ENCODE data around the gene PSORS1C1. TPM values are rescaled to one million over a fixed set of nuclear protein-coding genes. Genes with fewer than 3 reads are reported as not detected.
"Not testable (repeated sequence)": the region's sequence is repeated elsewhere in the genome, so short reads cannot be mapped to it uniquely, and the experiment has no call there.

Gene PSORS1C1
- total RNA-seq, 1 donor from 2014 or later, result 0.26 TPM

DNA sequence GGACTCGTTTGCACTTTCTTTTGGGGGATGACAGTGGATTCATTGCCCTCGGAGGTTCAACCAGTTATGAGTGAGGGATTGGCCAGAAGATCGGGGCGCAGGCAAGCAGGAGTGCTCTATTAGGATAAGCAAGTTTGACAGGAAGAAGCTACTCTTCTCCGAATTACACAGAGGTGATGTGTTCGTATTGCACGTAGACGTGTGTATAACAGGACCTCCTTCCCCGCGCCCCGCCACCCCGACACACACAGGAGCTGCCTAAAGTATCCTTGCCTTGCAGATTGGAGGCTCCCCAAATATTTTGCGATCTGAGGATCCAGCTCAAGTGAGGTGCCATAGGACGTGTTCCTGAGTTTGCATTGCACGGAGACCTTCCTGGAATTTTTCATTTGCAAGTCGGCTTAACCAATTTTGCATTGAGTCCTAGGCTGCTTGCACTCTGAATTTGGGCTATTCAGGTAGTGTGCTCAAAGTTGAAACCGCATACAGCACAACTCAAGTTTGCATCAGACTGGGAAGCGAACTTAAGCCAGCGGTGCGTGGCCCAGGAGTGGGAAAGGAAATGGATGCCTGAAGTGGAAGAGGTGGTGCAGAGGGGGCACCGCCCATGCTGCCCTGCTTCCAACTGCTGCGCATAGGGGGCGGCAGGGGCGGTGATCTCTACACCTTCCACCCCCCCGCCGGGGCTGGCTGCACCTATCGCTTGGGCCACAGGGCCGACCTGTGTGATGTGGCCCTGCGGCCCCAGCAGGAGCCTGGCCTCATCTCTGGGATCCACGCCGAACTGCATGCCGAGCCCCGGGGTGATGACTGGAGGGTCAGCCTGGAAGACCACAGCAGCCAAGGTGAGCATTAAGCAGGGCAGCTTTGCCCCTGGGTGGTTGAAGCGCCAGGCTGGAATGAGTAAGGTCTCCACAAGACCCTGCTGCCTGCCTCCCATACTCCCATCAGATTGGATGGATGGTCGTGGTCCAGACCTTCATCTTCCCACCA lies 44.6 kb downstream of the PSORS1C1 start:
- Mint-ChIP-seq H3K27ac (peak overlapping the region; percentile 75), H3K4me1 (ENCODE audit: low read depth) (peaks cover 32% of the 10 kb centered on the region), H3K4me3 (peak overlapping the region; percentile 82), H3K36me3 (ENCODE audit: low read depth) (peaks cover 31% of the 10 kb centered on the region), H3K27me3 (ENCODE audit: insufficient read depth) (no peaks in the 10 kb centered on the region), H3K9me3 (no peaks in the 10 kb centered on the region)
- intact Hi-C loops (cut with micrococcal nuclease), result loop anchor here (1.0 to 5.0 kb wide), 17 partner anchors 22 to 1036 kb away; partner anchors contain the start of genes ABCF1, BAG6, DDX39B and GNL1
- peak; percentile 28 for DNase-seq (ENCODE audit: low spot score)

DNA sequence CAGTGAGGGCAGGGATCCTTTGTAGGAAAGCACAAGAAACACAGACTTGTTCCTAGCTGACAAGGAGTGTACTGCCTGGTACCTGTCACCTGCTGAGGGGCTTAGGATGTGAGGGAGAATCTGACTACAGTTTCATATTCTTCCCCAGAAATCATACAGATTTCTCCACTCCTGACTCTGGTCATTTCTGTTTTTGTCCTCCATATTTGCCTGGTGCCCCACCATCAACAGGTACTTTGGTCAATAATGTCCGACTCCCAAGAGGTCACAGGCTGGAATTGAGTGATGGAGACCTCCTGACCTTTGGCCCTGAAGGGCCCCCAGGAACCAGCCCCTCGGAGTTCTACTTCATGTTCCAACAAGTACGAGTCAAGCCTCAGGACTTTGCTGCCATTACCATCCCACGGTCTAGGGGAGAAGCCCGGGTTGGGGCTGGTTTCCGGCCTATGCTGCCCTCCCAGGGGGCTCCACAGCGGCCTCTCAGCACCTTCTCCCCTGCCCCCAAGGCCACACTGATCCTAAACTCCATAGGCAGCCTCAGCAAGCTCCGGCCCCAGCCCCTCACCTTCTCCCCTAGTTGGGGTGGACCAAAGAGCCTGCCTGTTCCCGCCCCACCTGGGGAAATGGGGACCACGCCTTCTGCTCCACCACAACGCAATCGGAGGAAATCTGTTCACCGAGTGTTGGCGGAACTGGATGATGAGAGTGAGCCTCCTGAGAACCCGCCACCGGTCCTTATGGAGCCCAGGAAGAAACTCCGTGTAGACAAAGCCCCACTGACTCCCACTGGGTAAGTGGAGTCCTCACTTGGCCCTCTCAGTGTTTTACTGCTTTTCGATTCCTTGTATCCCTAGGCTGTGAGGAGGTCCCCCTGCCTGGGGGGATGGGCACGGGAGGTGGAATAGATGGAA lies 46.9 kb downstream of the PSORS1C1 start:
- H3K4me1 Mint-ChIP-seq (ENCODE audit: low read depth), result peaks cover 41% of the 10 kb centered on the region

DNA sequence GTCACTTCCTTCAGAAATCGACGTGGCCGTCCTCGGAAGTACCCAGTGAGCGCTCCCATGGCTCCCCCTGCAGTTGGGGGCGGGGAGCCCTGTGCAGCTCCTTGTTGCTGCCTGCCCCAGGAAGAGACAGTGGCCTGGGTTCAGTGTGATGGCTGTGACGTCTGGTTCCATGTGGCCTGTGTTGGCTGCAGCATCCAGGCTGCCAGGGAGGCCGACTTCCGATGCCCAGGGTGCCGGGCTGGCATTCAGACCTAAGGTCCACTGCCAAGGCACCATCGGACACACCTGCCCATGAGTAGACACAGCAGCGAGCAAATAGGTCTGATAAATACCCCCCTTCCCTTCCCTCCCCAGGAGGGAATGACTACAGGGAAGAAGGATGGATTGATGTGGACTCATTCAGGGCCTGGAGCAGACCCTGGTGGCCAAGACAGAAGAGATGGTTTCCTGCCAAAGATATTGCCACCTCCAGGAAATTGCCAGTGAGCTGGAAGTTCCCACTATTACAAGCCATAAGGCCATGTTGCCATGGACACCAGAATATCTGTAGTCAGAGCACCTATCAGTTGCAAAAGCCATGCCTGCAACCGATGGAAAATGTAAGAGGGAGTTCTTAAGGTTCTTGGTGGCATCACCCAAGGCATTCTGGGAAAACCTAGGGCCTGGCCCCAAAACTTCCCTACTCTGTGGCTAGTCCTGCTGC lies 48.0 kb downstream of the PSORS1C1 start:
- no peaks in the 10 kb centered on the region for H3K27me3 Mint-ChIP-seq (ENCODE audit: insufficient read depth)
- intact Hi-C loops (cut with micrococcal nuclease), result no loop called here
- peaks cover 24% of the 10 kb centered on the region for H3K36me3 Mint-ChIP-seq (ENCODE audit: low read depth)
- no peak overlapping the region for H3K4me3 Mint-ChIP-seq
- no peak overlapping the region for H3K27ac Mint-ChIP-seq
- no peak for DNase-seq (ENCODE audit: low spot score)
- H3K9me3 Mint-ChIP-seq, result no peaks in the 10 kb centered on the region
- H3K4me1 Mint-ChIP-seq (ENCODE audit: low read depth), result peaks cover 32% of the 10 kb centered on the region

More for the DNA sequence above, 46.9 kb downstream of the PSORS1C1 start:
- H3K27ac Mint-ChIP-seq, result no peak overlapping the region
- H3K4me3 Mint-ChIP-seq, result peak overlapping the region; percentile 55
- intact Hi-C loops (cut with micrococcal nuclease), result no loop called here
- no peaks in the 10 kb centered on the region for H3K27me3 Mint-ChIP-seq (ENCODE audit: insufficient read depth)
- no peak for DNase-seq (ENCODE audit: low spot score)
- H3K9me3 Mint-ChIP-seq, result no peaks in the 10 kb centered on the region
- peaks cover 22% of the 10 kb centered on the region for H3K36me3 Mint-ChIP-seq (ENCODE audit: low read depth)

DNA sequence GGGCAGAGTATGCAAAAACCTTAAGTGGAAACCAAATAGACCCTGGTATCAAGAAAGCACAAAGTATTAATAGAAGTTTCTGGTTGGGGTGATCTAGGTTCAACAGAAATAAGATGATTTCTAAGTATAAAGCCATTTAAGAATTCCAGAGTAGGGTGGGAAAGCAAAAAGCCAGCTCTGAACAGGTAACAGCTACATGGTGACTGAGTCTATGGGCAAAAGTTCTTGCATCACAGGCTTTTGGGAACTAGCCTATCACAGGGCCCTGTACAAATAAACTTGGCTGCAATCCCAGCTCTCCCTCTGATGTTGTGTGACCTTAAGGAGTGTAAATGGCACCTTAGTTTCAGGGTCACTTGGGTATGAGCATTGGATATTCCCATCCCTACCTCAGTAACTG lies 49.3 kb downstream of the PSORS1C1 start:
- no peak overlapping the region for H3K27ac Mint-ChIP-seq
- H3K4me3 Mint-ChIP-seq, result no peak overlapping the region
- peaks cover 26% of the 10 kb centered on the region for H3K4me1 Mint-ChIP-seq (ENCODE audit: low read depth)
- intact Hi-C loops (cut with micrococcal nuclease), result no loop called here
- H3K36me3 Mint-ChIP-seq (ENCODE audit: low read depth), result peaks cover 21% of the 10 kb centered on the region
- no peak for DNase-seq (ENCODE audit: low spot score)
- no peaks in the 10 kb centered on the region for H3K27me3 Mint-ChIP-seq (ENCODE audit: insufficient read depth)
- H3K9me3 Mint-ChIP-seq, result no peaks in the 10 kb centered on the region

DNA sequence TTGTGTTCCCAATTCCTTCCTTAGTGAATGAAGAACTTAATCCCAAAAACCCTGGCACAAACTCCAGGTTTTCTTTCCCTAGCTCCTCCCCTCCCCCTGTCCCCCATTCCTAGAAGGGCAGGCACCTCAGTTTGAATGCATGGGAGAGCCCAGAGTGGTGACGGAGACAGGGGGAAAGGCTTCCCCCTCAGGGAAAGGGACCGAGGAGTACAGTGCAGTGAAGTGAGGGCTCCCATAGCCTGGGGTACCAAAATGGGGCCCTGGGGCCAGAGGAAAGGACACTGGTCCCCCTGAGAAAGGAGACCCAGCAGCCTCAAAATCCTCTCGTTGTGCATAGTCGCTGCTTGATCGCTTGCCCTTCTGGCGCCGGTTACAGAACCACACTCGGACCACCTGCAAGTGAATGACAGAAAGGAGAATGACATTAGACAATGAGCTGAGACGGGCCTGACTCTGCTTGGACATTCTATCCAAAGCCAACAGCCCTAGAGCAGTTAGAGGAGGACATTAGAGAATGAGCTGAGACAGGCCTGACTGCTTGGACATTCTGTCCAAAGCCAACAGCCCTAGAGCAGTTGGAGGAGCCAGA lies 50.0 kb downstream of the PSORS1C1 start:
- H3K27me3 Mint-ChIP-seq (ENCODE audit: insufficient read depth); DNase-seq (ENCODE audit: low spot score); intact Hi-C loops (cut with micrococcal nuclease); H3K4me3 Mint-ChIP-seq; H3K9me3 Mint-ChIP-seq; H3K27ac Mint-ChIP-seq: not testable (repeated sequence)
- H3K4me1 Mint-ChIP-seq (ENCODE audit: low read depth), result peaks cover 23% of the 10 kb centered on the region
- peaks cover 18% of the 10 kb centered on the region for H3K36me3 Mint-ChIP-seq (ENCODE audit: low read depth)

DNA sequence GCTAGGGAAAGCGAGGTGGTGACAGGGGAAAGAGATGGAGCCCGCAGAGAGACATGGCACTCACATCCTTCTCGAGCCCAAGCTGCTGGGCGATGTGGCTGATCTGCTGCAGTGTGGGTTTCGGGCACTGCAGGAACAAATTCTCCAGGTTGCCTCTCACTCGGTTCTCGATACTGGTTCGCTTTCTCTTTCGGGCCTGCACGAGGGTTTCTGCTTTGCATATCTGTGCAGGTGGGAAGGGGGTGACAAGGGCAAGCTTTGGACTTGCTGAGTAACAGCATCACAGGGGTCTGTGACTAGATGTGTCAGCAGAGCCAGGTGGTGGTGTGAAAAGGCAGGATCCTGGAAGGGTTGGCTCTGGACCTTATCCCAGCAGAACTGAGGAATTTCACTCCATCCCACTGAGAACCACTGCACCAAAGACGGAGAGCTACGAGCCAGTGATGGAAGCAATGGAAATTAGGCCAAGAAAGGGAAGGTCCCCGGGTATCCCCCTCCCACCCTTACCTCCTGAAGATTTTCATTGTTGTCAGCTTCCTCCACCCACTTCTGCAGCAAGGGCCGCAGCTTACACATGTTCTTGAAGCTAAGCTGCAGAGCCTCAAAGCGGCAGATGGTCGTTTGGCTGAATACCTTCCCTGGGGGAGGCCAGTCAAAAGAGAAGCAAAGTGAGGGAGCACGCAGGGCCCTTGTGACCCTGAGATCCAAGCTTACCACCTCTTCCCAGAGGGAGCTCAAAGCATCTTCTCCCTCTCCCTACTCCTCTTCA lies 50.6 kb downstream of the PSORS1C1 start:
- H3K4me3 Mint-ChIP-seq; DNase-seq (ENCODE audit: low spot score); H3K27me3 Mint-ChIP-seq (ENCODE audit: insufficient read depth); H3K9me3 Mint-ChIP-seq; intact Hi-C loops (cut with micrococcal nuclease): not testable (repeated sequence)
- H3K36me3 Mint-ChIP-seq (ENCODE audit: low read depth), result peaks cover 13% of the 10 kb centered on the region
- H3K27ac Mint-ChIP-seq, result peak overlapping the region; percentile 74
- H3K4me1 Mint-ChIP-seq (ENCODE audit: low read depth), result peaks cover 16% of the 10 kb centered on the region

DNA sequence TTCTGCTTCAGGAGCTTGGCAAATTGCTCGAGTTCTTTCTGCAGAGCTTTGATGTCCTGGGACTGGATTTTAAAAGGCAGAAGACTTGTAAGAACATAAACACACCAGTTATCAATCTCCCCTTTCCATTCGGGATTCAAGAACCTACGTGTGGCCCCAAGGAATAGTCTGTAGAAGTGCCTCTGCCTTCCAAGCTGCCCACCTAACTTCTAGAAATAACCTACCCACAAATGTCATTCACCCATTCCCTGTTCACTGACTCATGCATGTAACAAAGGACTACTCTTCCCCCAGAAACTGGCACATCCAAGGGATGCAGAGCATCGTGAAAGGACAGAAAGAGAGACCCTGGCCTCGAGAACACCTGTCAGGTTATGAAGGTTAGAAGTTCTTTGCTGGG lies 51.4 kb downstream of the PSORS1C1 start:
- H3K27me3 Mint-ChIP-seq (ENCODE audit: insufficient read depth), result no peaks in the 10 kb centered on the region

DNA sequence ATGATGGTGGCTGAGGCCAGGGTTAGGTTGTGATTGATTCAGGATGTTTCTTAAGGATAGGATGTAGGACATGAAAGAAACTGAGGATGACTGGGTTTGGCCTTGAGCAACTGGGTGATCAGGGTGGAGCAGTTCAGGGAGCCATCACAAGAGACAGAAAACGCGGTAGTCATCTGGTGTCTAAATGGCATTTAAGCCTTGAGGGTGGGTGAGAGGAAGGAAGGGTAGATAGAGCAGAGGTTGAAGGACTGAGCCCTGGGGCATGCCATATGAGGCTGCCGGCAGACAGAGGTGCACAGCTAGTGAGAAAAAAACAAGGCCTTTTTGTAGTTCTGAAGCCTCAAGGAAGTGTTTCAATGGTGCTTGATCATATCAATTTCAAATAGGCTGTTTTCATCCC lies 54.0 kb downstream of the PSORS1C1 start:
- Mint-ChIP-seq H3K9me3 (no peaks in the 10 kb centered on the region), H3K36me3 (ENCODE audit: low read depth) (peaks cover 4% of the 10 kb centered on the region), H3K4me3 (no peak overlapping the region), H3K27ac (peak overlapping the region; percentile 16), H3K4me1 (ENCODE audit: low read depth) (peaks cover 9% of the 10 kb centered on the region), H3K27me3 (ENCODE audit: insufficient read depth) (no peaks in the 10 kb centered on the region)
- intact Hi-C loops (cut with micrococcal nuclease), result no loop called here
- no peak for DNase-seq (ENCODE audit: low spot score)

More for the DNA sequence above, 51.4 kb downstream of the PSORS1C1 start:
- no peak for DNase-seq (ENCODE audit: low spot score)
- Mint-ChIP-seq H3K36me3 (ENCODE audit: low read depth) (peaks cover 13% of the 10 kb centered on the region), H3K4me3 (no peak overlapping the region), H3K4me1 (ENCODE audit: low read depth) (peaks cover 16% of the 10 kb centered on the region), H3K27ac (no peak overlapping the region), H3K9me3 (no peaks in the 10 kb centered on the region)
- intact Hi-C loops (cut with micrococcal nuclease), result no loop called here

DNA sequence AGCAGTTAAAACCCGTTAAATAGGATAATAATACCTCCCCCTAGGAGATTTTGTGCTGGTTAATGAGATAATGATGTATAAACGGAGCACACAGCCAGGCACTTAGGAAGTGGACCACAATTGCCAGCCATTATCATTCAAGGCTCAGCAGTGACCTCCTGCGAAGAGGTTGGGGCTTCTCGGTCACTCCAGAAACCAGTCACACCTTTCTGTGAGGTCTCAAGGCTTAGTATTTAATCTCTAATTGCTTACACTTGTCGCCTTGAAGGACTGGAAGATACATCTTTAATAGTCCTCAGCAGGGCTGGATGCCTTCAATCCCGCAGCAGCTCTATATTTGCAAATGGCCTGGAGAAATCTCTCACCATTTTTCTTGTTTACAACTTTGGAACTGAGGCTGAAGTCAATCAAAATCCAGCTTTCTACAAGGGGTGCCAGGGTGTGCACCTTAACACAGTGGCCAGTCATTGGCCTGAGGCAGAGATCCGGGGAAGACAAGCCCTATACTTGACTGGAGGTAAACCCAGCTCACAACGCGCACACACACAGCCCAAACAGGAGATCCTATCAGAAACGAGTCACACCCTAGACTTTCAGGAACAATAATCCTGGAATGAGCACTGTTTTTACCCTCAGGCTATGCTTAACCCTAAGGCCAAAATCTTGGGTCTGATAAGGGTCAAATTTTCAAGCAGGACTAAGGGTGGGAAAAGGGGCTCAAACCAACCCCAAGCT lies 54.7 kb downstream of the PSORS1C1 start:
- peaks cover 4% of the 10 kb centered on the region for H3K36me3 Mint-ChIP-seq (ENCODE audit: low read depth)
- no peaks in the 10 kb centered on the region for H3K27me3 Mint-ChIP-seq (ENCODE audit: insufficient read depth)
- no peak for DNase-seq (ENCODE audit: low spot score)
- intact Hi-C loops (cut with micrococcal nuclease), result no loop called here
- peaks cover 9% of the 10 kb centered on the region for H3K4me1 Mint-ChIP-seq (ENCODE audit: low read depth)
- H3K27ac Mint-ChIP-seq, result no peak overlapping the region
- H3K4me3 Mint-ChIP-seq, result no peak overlapping the region
- H3K9me3 Mint-ChIP-seq, result no peaks in the 10 kb centered on the region

DNA sequence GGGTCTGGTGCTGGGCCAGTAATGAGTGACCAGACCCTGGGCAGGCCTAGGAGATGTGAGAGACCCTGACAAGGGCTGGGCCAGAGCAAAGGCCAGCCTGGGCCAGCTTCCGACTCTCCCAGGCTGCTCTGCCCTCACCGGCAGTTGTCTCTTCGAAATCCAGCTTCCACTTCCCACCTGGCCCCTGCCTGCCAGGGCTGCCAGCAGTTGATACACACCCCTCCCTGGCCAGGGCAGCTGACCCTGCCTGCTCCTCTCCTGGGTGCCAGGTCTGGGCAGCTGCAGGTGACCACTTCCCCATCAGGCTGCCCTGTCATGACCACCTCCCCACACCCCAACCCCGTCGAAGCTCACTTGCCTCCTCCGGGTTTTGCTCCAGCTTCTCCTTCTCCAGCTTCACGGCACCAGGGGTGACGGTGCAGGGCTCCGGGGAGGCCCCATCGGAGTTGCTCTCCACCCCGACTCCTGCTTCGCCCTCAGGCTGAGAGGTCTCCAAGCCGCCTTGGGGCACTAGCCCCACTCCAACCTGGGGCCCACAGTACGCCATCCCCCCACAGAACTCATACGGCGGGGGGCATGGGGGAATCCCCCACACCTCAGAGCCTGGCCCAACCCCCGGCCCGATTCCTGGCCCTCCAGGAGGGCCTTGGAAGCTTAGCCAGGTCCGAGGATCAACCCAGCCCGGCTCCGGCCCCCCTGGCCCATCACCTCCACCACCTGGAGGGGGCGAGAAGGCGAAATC lies 55.4 kb downstream of the PSORS1C1 start:
- H3K4me1 Mint-ChIP-seq (ENCODE audit: low read depth); H3K4me3 Mint-ChIP-seq; H3K27me3 Mint-ChIP-seq (ENCODE audit: insufficient read depth); intact Hi-C loops (cut with micrococcal nuclease); H3K27ac Mint-ChIP-seq; H3K9me3 Mint-ChIP-seq; H3K36me3 Mint-ChIP-seq (ENCODE audit: low read depth); DNase-seq (ENCODE audit: low spot score): not testable (repeated sequence)

DNA sequence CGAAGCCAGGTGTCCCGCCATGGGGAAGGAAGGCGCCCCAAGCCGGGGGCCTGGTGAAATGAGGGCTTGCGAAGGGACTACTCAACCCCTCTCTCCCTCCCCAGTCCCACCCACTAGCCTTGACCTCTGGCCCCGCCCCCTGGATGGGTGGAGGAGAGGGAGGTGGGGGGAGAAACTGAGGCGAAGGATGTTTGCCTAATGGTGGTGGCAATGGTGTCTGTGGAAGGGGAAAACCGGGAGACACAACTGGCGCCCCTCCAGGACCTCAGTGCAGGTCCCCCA lies 55.9 kb downstream of the PSORS1C1 start, which contains the start of gene POU5F1:
TSS of gene POU5F1 (minus strand) at position 83 of the 282 bp plus-strand sequence. CDS start at position 21, 62 bp downstream.
- Mint-ChIP-seq H3K36me3 (ENCODE audit: low read depth) (peaks cover 2% of the 10 kb centered on the region), H3K9me3 (no peaks in the 10 kb centered on the region), H3K27me3 (ENCODE audit: insufficient read depth) (no peaks in the 10 kb centered on the region), H3K4me1 (ENCODE audit: low read depth) (no peaks in the 10 kb centered on the region), H3K27ac (no peak within 1 kb of the TSS), H3K4me3 (no peak within 1 kb of the TSS)
- intact Hi-C loops (cut with micrococcal nuclease), result no loop called here
- DNase-seq (ENCODE audit: low spot score), result no peak
